Right lobe of liver (tissue), 6 donors: Measurements from ENCODE around the gene SMARCD1. TPM values are rescaled to one million over a fixed set of nuclear protein-coding genes. Genes with fewer than 3 reads are reported as not detected.

Source experiments
- ATAC-seq, 4 donors: fragments of 200-7000 bp; cut with Tn5 transposase; one replicate each; pipeline ENCODE4 v1.9.1; 2020; ENCODE audit warnings: mild to moderate bottlenecking in 4 of 4, moderate library complexity in 4 of 4
- DNase-seq, 3 donors: peaks; one replicate each; pipeline ENCODE4 v3.0.0-alpha.2; 2020
- H3K27ac ChIP-seq, 3 donors: fragments of 200-600 bp; one replicate each; pipeline ENCODE4 v1.8.0; 2022
- H3K27me3 ChIP-seq, 2 donors: fragments of 200-600 bp; one replicate each; pipeline ENCODE4 v1.8.0; 2022
- H3K36me3 ChIP-seq, 4 donors: fragments of 200-600 bp; sonication (generic) in 1 of 4; one replicate each; pipeline versions ENCODE4 v1.5.1 to v1.8.0; 2017 to 2022; ENCODE audit warnings: control low read depth in 1 of 4
- H3K4me1 ChIP-seq, 4 donors: fragments of 200-600 bp; sonication (generic) in 1 of 4; one replicate each; pipeline versions ENCODE4 v1.5.1 to v1.8.0; 2017 to 2022; ENCODE audit warnings: control low read depth in 1 of 4
- H3K4me3 ChIP-seq, 3 donors: fragments of 200-600 bp; one replicate each; pipeline ENCODE4 v1.8.0; 2022
- H3K9me3 ChIP-seq, 4 donors: fragments of 200-600 bp; sonication (generic) in 1 of 4; one replicate each; pipeline versions ENCODE4 v1.5.1 to v1.8.0; 2017 to 2022; ENCODE audit warnings: control low read depth in 1 of 4
- CTCF ChIP-seq, 4 donors: fragments of 200-600 bp in 3 of 4; fragments of 450-650 bp in 1 of 4; IDR thresholded peaks; one replicate each; pipeline versions ENCODE4 v1.5.1 to v1.8.0; 2016 to 2022; ENCODE audit warnings: antibody characterized with exemption in 4 of 4, mild to moderate bottlenecking in 2 of 4
- POLR2A ChIP-seq: fragments of 450-650 bp; IDR thresholded peaks from one replicate; pipeline ENCODE4 v1.6.1; 2017; ENCODE audit warnings: antibody characterized with exemption, mild to moderate bottlenecking
- WGBS: methylation state at CpG from one replicate; pipeline ENCODE4 v1.1.6; 2018; ENCODE audit warnings: low coverage, low lambda C conversion rate; ENCODE audit not compliant: insufficient coverage; ENCODE audit errors: missing lambda C conversion rate; 5-methylcytosine and 5-hydroxymethylcytosine counted together
- intact Hi-C, 2 donors: fragments of 100-400 bp; cut with DNase I; formaldehyde crosslinking; loops; one replicate each; pipeline versions ENCODE4 v1.11.2 to v1.14.1; 2022
- total RNA-seq, 6 experiments: library from RNA; depleted of rRNA in 2 of 6; stranded (reverse); fragments of >200 nt in 2 of 6; fragmentation: NEBNext Ultra II Directional in 3 of 6; extraction: Animal tissue kit (Norgen Biotek cat#: 25700) in 3 of 6; gene quantifications; one replicate each; pipeline versions ENCODE4 v1.1.0 to v1.2.4, GENCODE V29; 2016 to 2023
- donor health status: DM: no; HTN: yes; CAD: no.
- donor health status: DM: no; HTN: no; CAD: no.
- donor health status: DM: no; HTN: no; CAD: no.
- donor health status: DM: no; HTN: yes; CAD: no.
- donor health status: DM: no; HTN: yes; CAD: no.

The SMARCD1 gene
- total RNA-seq, 6 experiments from 2014 or later, result 13.3 to 35.0 (median 16.4) TPM

GRCh38 chr12:50066402-50066801 lies 18.7 kb upstream of the SMARCD1 start:
- TF ChIP-seq POLR2A (no peak), CTCF (IDR thresholded peaks at IDR 0.05) (no peak)
- DNase-seq, result peak in 1 of 3 donors; percentile 31

DNA sequence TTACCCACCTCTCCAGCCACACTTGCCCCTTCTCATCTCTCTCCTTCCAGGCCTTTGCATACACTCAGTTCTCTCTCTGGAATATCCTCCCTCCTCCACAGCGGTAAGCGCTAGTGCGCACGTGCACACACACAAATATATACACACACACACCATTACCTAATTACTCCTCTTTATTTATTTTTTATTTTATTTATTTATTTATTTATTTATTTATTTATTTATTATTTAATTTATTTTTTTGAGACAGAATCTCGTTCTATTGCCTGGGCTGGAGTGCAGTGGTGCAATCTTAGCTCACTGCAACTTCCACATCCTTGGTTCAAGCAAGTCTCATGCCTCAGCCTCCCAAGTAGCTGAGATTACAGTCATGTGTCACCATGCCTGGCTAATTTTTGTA lies 16.1 kb upstream of the SMARCD1 start:
- Histone ChIP-seq H3K27me3 (no peaks in the 10 kb centered on the region), H3K27ac (no peak overlapping the region), H3K4me1 (no peaks in the 10 kb centered on the region), H3K4me3 (no peak overlapping the region), H3K36me3 (no peaks in the 10 kb centered on the region), H3K9me3 (no peaks in the 10 kb centered on the region)
- DNase-seq, result peak in 1 of 3 donors; percentile 13
- ATAC-seq, result no peak
- intact Hi-C loops, result loop anchor here in 1 of 2 donors (10.0 kb wide), 1 partner anchor 194 kb away; no protein-coding TSS in a partner anchor
- TF ChIP-seq CTCF (IDR thresholded peaks at IDR 0.05) (no peak), POLR2A (no peak)
- WGBS, result 87% methylated on average over 5 of the region's 5 CpGs

More at GRCh38 chr12:50066402-50066801, 18.7 kb upstream of the SMARCD1 start:
- peak; percentile 9 to 45 (median 28) for ATAC-seq
- intact Hi-C loops, result loop anchor here in 1 of 2 donors (10.0 kb wide), 1 partner anchor 192 kb away; no protein-coding TSS in a partner anchor
- 42% methylated on average over 5 of the region's 5 CpGs for WGBS
- Histone ChIP-seq H3K4me1 (no peaks in the 10 kb centered on the region), H3K4me3 (no peak overlapping the region), H3K27me3 (no peaks in the 10 kb centered on the region), H3K36me3 (no peaks in the 10 kb centered on the region), H3K9me3 (no peaks in the 10 kb centered on the region), H3K27ac (no peak overlapping the region)

- H3K4me3 ChIP-seq, result no peak overlapping the region
- 83% methylated on average over 3 of the region's 3 CpGs for WGBS
- no peaks in the 10 kb centered on the region for H3K27me3 ChIP-seq
- H3K4me1 ChIP-seq, result no peaks in the 10 kb centered on the region
- H3K27ac ChIP-seq, result no peak overlapping the region
- intact Hi-C loops, result loop anchor here in 1 of 2 donors (10.0 kb wide), 1 partner anchor 195 kb away; no protein-coding TSS in a partner anchor
- no peak for ATAC-seq
- no peak for DNase-seq
- no peaks in the 10 kb centered on the region for H3K9me3 ChIP-seq
- H3K36me3 ChIP-seq, result no peaks in the 10 kb centered on the region
- TF ChIP-seq CTCF (IDR thresholded peaks at IDR 0.05) (no peak), POLR2A (no peak)
Observed at GRCh38 chr12:50069539-50069938, 15.6 kb upstream of the SMARCD1 start.

- intact Hi-C loops, result loop anchor here (5.0 to 10.0 kb wide), 3 partner anchors 98 to 104 kb away; partner anchors contain the start of gene AQP6 (in 1 of the 2)
- 12% methylated on average over 5 of the region's 9 CpGs for WGBS
- TF ChIP-seq POLR2A (no peak), CTCF (IDR thresholded peaks at IDR 0.05) (peak in 3 of 4 donors; percentile 86 to 96 (median 94))
- peak; percentile 70 to 81 (median 74) for DNase-seq
- Histone ChIP-seq H3K9me3 (no peaks in the 10 kb centered on the region), H3K4me3 (no peak overlapping the region), H3K27ac (no peak overlapping the region), H3K27me3 (no peaks in the 10 kb centered on the region), H3K36me3 (no peaks in the 10 kb centered on the region), H3K4me1 (peaks cover 0 to 2% (median 0%) of the 10 kb centered on the region in 4 donors)
- peak; percentile 72 to 78 (median 74) for ATAC-seq
Observed at GRCh38 chr12:50070314-50071060, 14.7 kb upstream of the SMARCD1 start.
